22Rv1 (cell line): ENCODE measurements around the gene CDKAL1.

ENCODE experiments used
- CTCF ChIP-seq: fragments of 450-650 bp; IDR thresholded peaks from 2 replicates; pipeline ENCODE4 v1.5.1; 2017; ENCODE audit warnings: mild to moderate bottlenecking
- ZFX ChIP-seq: fragments of 450-650 bp; IDR thresholded peaks from 2 replicates; pipeline ENCODE4 v1.6.1; 2017; ENCODE audit warnings: antibody characterized with exemption, borderline replicate concordance

- TF ChIP-seq CTCF (no peak), ZFX (no peak)
These were observed 266.0 kb downstream of the CDKAL1 start for GRCh38 chr6:20800229-20800628.
